ENCODE data around the gene SRP9.

DNA sequence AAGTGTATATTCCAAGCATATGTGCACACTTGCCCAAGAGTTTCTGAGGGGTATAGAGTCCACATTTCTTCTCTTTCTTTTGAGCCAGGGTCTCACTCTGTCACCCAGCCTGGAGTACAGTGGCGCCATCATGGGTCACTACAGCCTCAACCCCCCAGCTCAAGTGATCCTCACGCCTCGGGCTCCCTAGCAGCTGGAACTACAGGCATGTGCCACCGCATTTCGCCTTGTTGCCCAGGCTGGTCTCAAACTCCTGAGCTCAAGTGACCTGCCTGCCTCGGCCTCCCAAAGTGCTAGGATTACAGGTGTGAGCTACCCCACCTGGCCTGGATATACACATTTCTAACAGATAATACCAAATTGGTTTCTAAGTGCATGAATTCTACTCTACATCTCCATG is 17.1 kb upstream of the SRP9 start:
- TF ChIP-seq CTCF (IDR thresholded peaks at IDR 0.05 in 2 of 3, conservative IDR thresholded peaks at IDR 0.05 in 1 of 3; ENCODE audit: control insufficient read depth in 2 of 3, extremely low read depth in 1 of 3, insufficient read depth in 1 of 3, low read depth in 3 of 3, low read length in 3 of 3) = no peak
- no peak for TF ChIP-seq POLR2A (IDR thresholded peaks at IDR 0.05; ENCODE audit: low read depth, low read length)
- no peak for TF ChIP-seq CREM (IDR thresholded peaks at IDR 0.05; ENCODE audit: low read depth)
- TF ChIP-seq EP300 (IDR thresholded peaks at IDR 0.05; ENCODE audit: borderline replicate concordance in 1 of 2, control insufficient read depth in 1 of 2, low read depth in 2 of 2, low read length in 2 of 2) = no peak
- TF ChIP-seq, protein P1, sequence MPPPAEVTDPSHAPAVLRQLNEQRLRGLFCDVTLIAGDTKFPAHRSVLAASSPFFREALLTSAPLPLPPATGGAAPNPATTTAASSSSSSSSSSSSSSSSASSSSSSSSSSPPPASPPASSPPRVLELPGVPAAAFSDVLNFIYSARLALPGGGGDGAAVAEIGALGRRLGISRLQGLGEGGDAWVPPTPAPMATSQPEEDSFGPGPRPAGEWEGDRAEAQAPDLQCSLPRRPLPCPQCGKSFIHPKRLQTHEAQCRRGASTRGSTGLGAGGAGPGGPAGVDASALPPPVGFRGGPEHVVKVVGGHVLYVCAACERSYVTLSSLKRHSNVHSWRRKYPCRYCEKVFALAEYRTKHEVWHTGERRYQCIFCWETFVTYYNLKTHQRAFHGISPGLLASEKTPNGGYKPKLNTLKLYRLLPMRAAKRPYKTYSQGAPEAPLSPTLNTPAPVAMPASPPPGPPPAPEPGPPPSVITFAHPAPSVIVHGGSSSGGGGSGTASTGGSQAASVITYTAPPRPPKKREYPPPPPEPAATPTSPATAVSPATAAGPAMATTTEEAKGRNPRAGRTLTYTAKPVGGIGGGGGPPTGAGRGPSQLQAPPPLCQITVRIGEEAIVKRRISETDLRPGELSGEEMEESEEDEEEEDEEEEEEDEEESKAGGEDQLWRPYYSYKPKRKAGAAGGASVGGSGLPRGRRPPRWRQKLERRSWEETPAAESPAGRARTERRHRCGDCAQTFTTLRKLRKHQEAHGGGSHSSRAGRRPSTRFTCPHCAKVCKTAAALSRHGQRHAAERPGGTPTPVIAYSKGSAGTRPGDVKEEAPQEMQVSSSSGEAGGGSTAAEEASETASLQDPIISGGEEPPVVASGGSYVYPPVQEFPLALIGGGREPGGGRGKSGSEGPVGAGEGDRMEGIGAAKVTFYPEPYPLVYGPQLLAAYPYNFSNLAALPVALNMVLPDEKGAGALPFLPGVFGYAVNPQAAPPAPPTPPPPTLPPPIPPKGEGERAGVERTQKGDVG (CRISPR knock-in tag; IDR thresholded peaks at IDR 0.05) = no peak
- TF ChIP-seq FOS (IDR thresholded peaks at IDR 0.05; ENCODE audit: borderline replicate concordance, extremely low read depth, insufficient read length) = no peak
- no peak for TF ChIP-seq JUNB (IDR thresholded peaks at IDR 0.05)
- no peak for TF ChIP-seq MEF2A (IDR thresholded peaks at IDR 0.05; ENCODE audit: insufficient read depth, low read depth, low read length)
- TF ChIP-seq POLR2AphosphoS5 (IDR thresholded peaks at IDR 0.05; ENCODE audit: low read length) = no peak
- TF ChIP-seq, protein P2, sequence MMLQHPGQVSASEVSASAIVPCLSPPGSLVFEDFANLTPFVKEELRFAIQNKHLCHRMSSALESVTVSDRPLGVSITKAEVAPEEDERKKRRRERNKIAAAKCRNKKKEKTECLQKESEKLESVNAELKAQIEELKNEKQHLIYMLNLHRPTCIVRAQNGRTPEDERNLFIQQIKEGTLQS (IDR thresholded peaks at IDR 0.05; ENCODE audit: borderline replicate concordance, extremely low read depth, low read depth, low read length) = no peak
- TF ChIP-seq SIX5 (IDR thresholded peaks at IDR 0.05; ENCODE audit: low read depth, low read length, severe bottlenecking) = no peak
- TF ChIP-seq RAD21 (IDR thresholded peaks at IDR 0.05; ENCODE audit: insufficient read depth, low read depth, low read length) = no peak
- TF ChIP-seq YY1 (IDR thresholded peaks at IDR 0.05; ENCODE audit: low read depth, low read length) = no peak
